HG03442 (cell line): Measurements from ENCODE around the gene IGF2.
"Not testable (repeated sequence)": the region's sequence is repeated elsewhere in the genome, so short reads cannot be mapped to it uniquely, and the experiment has no call there.

ENCODE experiments used
- ATAC-seq: cut with Tn5 transposase; IDR thresholded peaks from one replicate; pipeline ENCODE4 v1.9.1; 2021; ENCODE audit warnings: mild to moderate bottlenecking, moderate library complexity; ENCODE audit not compliant: unreplicated experiment

The IGF2 gene, protein sequence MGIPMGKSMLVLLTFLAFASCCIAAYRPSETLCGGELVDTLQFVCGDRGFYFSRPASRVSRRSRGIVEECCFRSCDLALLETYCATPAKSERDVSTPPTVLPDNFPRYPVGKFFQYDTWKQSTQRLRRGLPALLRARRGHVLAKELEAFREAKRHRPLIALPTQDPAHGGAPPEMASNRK

DNA sequence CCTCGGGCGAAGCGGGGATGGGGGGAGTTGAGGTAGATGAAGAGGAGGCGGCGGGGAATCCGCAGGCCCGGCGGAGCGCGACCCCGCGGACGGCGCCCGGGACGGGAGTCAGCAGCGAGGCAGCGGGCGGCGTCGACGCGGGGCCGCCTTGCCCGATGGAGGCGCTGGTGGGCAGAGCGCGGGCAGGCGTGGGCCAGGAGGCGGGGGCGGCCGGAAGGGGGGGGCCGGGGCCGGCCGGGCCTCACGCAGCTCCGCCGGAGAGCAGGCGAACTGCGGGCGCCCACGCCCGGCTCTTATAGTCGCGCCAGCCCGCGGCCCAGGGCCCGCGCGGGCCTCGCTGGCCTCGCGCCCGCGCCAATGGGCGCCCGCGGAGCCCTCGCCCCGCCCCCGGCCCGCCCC is at the start of gene IGF2:
IGF2 (minus strand) TSS at position 267 of the 399 bp plus-strand sequence. CDS start 3,866 bp downstream, outside the sequence.
- no peak for ATAC-seq

DNA sequence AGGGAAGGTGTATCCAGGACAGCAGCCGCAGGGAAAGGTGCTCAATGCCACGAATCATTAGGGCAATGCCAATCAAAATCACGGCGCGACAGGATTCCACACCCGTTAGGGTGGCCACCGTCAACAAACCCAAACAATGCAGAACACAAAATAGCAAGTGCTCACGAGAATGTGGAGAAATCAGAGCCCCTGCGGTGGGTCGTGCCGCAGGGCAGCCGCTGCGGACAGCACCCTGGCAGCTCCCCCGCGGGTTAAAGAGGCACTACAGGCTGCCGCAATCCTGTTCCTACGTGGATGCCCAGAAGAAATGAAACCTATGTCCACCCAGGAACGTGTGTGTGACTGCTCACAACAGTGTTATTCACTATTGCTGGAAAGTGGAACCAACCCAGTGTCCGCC is 49.6 kb upstream of the IGF2 start:
- ATAC-seq, result no peak

DNA sequence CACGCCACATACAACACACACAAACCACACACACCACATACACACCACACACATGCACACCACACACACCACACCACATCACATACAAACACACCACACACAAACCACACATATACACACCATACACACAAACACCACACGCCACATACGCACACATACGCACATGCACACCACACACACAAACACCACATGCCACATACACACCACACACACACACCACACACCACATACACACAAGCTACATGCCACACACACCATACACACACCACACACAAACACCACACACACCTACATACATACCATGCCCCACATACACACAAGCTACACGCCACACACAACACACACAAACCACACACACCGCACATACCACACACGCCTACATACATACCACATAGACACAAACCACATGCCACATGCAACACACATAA is 48.1 kb upstream of the IGF2 start:
- no peak for ATAC-seq

DNA sequence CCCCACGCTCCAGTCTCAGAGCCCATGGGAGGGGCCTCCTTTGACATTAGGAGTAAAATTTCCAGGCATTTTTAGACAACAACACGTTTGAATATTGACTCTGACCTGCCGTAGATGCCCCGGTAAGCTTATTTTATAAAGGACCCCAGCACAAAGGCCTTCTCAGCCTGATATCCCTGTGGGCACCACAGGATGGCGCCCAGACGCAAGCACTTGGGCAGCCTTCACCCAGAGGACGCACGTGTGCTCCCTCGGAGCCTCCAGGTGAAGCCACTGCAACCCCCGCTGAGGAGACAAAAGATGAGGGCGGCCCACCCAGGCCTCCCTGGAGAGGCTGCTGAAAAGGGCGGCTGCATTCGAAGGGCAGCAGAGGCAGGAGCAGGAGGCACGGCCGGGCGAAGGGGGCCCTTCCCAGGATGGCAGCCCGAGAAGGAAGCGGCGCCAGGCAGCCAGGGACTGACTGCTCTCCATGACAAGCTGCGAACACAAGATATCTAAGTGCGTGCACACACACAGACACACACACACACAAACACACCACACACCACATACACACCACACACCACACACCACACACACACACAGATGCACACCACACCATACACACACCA is 47.6 kb upstream of the IGF2 start:
- no peak for ATAC-seq

DNA sequence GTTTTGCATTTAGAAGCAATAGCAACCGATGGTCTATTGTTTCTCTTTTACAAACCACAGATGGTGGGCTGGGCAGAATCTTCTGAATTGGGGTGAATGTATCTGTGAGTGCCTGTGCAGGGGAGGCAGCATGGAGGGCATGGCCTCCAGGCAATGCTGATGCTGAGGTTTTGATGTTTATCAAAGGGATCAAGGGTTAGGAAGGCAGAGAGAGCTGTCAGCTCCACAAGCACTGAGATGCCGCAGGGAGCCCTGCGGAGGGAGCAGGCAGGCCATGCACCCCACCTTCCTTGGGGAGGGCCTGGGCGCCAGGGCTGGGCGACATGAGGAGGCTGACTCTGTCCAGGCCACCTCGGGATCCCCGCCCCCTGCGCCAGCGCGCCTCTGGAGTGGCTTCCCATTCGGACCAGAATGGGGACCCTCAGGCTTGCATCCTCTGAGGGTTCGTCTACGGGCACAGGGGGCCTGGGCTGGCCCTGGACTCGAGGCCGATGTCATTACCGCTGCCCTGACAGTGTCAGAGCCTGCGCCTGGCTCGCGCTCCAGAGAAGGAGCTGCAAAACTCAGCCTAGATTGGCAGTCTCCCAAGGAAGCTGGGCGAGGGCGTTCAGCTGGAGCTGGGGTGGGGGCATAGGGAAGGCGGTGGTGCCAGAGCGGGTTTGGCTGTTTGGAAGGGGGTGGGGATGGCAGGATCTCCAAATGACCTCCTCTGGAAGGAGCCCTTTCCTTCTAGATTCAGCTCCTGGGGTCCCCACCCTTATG is 46.3 kb upstream of the IGF2 start:
- ATAC-seq, result no peak

DNA sequence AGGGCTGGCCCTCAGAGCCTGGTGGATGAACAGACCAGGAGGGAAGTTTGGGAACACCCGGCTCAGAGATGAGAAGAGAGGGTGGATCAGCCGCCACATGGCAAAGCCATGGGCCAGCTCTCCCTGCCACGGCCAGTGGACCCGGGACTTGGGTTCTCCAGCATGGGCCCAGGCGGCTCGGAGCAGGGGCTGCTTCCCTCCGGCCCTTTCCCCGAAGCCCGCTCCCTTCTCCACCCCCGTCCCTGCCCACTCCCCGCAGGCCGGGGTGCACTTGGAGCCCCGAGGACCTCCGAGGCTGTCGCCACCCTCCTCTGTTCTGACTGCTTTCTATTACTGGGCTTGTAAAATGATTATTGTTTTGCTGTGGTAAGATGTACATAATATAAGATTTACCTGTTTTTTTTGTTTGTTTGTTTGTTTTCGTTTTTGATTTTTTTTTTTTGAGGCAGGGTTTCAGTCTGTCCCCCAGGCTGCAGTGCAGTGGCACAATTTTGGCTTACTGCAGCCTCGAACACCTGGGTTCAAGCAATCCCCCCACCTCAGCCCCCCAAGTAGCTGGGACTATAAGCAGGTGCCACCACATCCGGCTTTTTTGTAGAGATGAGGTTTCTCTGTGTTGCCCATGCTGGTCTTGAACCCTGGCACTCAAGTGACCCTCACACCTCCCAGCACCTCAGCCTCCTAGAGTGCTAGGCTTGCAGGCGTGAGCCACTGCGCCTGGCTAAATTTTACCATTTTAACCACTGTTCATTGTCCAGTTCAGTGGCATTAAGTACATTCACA is 43.7 kb upstream of the IGF2 start:
- no peak for ATAC-seq

DNA sequence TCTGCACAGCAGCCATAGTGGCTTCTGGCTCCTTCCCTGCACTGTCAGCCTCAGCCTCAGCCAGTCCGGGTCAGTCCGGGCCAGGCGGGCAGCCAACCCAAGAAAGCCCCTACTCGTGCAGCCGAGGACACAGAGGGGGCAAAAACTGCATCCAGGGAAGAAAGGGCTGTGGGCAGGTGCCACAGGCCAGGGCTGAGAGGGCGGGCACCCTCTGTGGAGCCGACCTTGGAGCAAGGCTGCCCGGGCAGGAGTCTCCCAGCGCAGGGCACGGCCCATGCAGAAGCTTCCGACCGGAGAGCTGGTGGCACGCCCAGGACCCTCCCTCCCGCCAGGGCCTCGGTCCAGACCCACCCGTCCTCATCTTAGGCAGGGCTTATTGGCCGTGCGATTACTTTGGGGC is 42.9 kb upstream of the IGF2 start:
- no peak for ATAC-seq

DNA sequence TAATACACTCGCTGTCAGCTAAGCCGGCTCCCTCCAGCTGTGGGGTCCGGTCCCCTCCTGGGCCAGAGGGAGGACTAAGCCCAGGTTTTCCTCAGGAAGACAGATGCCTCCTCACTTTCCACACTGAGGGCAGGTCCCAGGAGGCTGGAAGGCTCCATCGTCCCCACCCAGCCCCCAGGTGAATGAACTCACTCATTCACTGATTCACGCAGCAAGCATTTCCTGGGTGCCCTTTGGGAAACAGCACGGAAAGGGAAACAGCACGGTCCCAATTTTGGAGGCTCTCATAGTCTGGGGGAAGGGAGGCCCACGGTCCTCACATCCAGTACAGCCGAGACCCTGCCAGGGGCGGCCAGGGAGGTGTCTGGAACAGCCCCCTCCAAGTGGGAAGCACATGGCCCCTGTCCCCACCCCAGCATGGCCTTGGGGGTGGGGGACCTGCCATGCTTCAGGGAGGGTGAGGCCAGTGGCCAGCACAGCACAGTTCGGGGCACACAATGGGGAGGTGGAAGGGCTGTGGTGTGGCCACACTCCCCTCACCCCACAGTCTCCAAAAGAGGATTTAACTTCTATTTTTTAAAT is 41.7 kb upstream of the IGF2 start:
- no peak for ATAC-seq

DNA sequence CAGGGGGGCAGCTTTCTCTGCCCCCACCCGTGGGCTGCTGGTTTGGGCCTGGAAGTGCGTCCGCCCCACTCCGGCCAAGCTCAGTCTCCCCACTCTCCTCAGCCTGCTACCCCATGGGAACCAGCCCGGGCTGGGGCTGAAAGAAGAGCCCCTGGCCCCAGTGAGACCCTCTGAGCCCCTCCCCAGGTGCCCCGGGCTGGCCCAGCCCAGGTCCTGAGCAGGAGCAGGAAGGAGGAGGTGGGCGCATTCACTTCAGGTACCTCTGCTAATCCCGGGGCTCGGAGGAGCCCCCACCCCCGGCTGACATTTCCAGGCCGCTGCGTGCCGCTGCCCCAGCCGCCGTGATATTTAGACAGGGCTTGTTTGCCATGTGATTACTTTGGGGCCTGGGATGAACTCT is 41.2 kb upstream of the IGF2 start:
- no peak for ATAC-seq

DNA sequence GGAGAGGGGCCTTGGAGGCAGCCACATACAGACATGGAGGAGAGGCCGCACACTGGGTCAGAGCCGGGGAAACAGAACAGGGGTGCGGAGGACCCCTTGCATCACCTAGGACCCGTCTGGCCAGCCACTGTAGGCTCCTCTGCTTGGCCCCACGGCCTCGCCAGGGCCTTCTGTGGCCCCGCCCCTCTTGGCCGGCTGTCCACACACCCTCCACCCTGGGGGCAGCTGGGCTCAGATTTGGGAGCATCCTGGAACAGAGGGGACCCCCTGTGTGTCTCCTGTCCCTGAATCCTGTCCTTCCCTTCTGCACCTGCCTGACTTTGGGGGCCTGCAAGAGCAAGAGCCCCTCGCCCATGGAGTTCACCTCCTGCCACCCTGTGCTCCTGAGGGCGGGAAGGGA is 40.3 kb upstream of the IGF2 start:
- no peak for ATAC-seq

DNA sequence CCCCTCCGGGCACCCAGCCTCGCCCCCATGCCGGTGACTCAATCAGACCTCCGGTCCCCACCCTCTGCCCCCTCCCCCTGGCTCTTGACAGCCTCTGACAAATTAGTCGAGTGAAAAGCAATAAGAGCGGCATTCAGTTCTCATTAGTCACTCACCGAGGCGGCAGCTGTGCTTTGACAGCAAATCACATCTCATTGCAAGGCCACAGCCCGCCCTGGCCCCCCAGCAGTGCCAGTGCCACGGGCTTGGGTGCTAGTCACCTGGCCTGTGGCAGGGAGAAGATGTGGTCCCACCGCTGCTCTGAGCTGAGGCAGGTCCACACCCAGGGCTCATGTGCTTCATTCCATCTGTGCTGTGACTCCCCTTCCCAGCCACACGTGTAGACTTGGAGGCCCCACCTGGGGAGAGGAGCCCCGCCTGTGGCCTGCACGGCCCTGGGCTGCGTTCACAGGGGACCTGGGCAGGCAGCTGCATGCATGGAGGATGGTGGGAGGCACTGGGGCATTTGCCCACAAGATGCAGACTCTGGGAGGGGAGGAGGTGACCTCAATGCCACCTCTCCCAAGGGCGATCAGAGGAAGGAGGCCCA is 39.8 kb upstream of the IGF2 start:
- no peak for ATAC-seq

DNA sequence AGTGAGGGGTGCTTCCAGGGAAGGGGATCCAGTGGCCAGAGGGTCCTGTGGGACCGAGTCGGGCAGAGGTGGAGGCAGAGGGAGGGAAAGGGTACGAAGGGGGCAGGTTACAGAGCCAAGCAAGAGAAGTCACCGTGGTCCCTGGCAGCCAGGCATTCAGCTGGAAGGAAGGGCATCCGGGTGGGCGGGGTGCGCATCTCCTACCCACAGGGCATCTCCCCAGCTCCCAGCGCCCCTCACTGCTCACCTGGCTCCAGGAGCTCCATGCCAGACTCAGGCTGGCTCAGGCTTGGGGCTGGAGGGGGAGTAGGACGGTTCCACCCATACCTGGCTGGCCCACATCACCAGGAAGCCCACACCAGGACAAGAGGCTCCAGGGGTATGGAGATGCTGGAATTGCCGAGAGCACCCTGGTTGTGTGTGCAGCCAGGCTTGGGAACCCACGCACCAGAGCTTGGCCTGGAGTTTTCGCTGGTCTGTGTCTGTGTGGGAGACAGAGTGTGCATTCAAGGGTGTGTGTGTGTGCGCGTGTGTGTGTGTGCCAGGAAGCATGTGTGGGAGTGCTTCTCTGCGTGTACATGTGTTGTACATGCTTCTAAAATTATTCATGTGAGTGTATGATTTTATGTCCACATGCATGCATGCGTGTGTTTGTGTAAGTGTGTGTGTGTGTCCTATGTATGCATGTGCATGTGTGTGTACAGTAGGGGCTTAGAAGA is 39.0 kb upstream of the IGF2 start:
- ATAC-seq, result not testable (repeated sequence)

DNA sequence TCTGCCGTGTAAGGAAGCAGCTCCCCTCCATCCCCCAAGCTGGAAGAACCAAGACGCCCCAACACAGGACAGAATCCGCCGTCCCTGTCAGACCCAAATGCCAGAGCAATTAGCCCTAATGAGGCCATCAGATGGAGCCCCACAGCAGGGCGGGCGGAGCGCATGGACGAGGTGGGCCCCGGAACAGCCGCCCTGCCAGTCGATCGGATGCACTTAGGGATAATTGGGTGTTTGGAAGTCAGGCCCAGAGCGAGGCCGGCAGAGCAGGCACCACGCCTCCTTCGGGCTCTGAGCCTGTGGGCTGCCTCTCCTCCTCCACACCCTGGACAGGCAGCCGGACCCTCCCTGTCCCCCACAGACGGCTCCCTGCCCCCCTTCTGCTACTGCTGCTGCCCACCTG is 37.9 kb upstream of the IGF2 start:
- no peak for ATAC-seq

DNA sequence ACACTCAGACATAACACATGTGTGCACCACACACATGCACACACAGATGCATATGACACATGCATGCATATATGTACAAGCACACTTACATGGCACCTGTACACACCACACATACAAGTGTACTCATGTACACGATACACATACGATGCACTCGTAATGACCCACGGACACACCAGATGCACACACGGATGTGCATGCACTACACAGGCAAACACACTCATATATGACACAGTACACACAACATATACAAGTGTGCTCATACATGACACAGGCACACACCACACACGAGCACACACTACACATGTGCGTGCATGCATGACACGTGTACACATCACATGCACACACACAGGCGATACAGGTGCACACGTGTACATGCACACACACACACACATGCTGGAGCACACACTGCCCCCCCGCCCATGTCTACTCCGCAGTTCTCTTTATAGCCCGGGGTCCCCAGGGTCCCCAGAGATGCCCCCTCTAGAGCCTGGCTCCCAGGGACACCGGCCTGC is 37.3 kb upstream of the IGF2 start:
- ATAC-seq, result no peak

DNA sequence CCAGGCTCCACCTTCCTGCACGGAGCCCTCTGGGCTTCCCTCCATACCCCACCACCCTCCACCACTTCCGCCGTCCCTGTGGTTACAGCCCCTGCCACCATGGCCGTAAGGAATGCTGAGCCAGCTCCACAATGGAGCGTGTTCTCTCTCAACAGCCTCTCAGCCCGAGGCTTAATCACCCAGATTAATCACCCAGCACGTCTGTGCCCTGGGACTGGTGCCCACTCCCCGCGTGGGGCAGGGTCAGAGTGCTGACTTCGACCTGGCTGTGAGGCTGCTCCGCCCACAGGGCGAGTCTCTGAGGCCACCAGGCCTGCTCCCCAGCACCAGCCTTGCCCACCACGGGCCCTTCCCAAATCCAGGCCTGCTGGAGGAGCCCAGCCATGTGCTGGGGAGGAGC is 36.5 kb upstream of the IGF2 start:
- ATAC-seq, result no peak

DNA sequence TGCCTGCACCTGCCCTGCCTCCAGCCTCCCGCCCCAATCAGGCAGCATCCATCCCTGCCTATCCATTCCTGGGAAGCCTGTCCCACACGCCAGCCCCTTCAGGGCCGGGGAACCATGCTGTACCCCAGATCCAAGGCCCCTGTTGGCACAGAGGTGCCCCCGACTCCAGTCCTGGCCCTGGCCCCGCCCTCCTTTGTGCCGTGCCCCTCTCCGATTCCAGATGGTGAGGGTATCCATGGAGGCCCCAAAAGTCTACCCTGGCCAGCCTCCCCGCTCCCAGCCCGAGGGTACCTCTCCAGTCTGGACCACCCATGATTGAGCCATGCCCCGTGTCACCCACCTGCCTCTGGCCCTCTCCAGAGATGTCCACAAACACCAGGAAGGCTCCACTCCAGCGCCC is 35.2 kb upstream of the IGF2 start:
- ATAC-seq, result no peak

DNA sequence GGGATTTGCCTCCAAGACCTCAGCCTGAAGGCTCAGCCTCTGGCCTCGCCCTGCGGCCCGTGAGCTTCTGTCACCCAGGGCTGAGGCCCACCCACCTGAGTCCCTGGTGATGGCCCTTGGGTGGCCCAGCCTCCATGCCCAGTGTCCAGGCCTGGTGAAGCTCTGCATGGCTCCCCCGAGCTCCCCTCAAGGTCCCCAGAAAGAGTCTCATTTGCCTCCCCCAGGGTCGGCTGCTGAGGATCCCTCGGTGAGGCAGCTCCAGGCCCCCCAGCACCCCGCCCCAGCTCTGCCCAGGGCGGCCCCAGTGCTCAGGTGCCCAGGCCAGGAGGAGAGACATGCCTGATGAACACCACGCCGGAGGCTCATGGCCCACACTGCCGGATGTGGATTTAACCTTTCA is 34.6 kb upstream of the IGF2 start:
- no peak for ATAC-seq

DNA sequence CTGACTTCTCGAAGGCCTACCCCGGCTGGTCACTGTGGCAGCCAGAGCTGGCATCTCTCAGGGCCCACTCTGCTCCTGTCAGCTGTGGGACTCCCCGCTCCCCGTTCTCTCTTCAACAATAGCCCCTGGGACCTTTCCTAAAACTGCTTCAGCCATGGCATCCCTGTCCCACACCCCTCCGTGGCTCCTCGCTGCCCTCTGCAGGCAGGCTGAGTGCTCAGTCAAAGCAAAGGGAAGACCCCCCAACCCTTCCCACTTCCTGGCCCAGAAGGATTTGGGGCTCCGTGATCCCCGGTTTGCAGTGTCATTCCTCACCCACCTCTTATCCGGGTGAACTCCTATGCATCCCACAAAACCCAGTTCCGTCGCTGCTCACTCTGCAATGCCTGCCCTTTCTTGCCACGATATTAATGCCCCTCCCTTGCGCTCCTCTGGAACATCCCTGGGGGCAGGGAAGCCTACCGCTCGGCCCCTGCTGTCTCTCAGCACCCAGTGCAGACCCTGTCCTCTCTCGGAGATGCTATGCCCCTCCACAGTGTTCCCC is 34.0 kb upstream of the IGF2 start:
- no peak for ATAC-seq

DNA sequence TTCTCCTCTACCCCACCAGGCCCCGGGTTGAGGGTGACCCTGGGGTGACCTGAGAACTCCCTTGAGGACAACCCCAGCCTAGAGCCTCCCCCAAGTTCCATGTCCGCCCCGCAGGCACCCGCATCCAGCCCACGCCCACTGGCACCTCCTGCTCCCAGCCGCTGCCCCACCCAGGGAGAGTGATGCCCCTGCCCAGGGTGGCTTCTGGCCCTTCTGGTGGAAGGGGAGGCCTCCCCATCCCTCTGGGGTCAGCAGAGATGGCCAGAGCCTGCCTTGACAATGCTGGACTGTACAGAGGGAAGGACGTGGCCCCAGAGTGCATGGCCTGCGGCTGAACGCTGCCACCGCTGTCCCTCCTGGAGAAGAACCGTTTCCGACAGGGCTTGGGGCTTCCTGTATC is 33.5 kb upstream of the IGF2 start:
- no peak for ATAC-seq

DNA sequence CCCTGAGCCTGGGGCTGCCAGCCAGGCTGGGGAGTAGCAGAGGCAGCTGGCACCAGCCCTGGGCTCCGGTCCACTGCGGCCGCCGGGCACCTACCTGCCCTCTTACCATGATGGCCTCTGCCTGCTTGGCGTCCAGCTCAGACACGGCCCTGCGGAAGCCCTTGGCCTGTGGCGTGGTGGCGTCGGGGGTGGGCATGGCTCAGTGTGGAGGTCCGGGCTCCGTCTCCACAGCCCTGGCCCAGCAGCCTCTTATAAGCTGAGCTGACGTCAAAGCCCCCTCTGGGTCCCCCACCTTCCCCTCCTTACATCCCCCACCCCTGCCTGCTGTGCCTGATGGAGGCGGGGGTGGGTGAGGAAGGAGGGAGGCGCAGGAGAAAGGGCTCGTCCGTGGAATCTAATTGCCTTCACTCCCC is 32.4 kb upstream of the IGF2 start, which contains the start of gene TH:
TH (minus strand) TSS at position 225 of the 413 bp plus-strand sequence; CDS start at position 196, 29 bp downstream.
- ATAC-seq, result no peak
